HCT116 (cell line): Measurements from ENCODE around the gene UBTD2. TPM values are rescaled to one million over a fixed set of nuclear protein-coding genes. Genes with fewer than 3 reads are reported as not detected.

Source experiments
- ATAC-seq: fragments of 200-7000 bp; cut with Tn5 transposase; 2 replicates; pipeline ENCODE4 v1.9.1; 2020; ENCODE audit warnings: mild to moderate bottlenecking, moderate library complexity
- BruUV-seq: library from RNA; stranded (reverse); fragments of 400-500 nt; replicated peaks from 2 replicates; lab custom pipeline; 2021; lab: Mats Ljungman, UMichigan
- CTCF ChIA-PET: fragments of 300-600 bp; sonication (Branson Sonifier 250); formaldehyde crosslinking; loops from one replicate; lab custom pipeline; 2021; ENCODE audit warnings: antibody characterized with exemption; lab: Charles Lee
- POLR2A ChIA-PET: fragments of 300-600, 350-600 bp; sonication (Branson Sonifier 250); formaldehyde crosslinking; loops from one replicate; lab custom pipeline; 2021; ENCODE audit warnings: antibody characterized with exemption; lab: Charles Lee
- RAD21 ChIA-PET, 2 experiments: fragments of 300-600 bp; sonication (Branson Sonifier 250); formaldehyde crosslinking; loops; one replicate each; lab custom pipeline; 2023; ENCODE audit warnings: low total read pairs in 2 of 2; ENCODE audit not compliant: uncharacterized antibody in 2 of 2, unreplicated experiment in 2 of 2, low non-redundant PET in 1 of 2; lab: Charles Lee
- DNase-seq: peaks from one replicate; pipeline ENCODE4 v3.0.0-alpha.2; 2010; ENCODE audit warnings: low read depth, low spot score
- H2AFZ ChIP-seq: fragments of 200-600 bp; shearing (Covaris generic), sonication (generic); 2 replicates; pipeline ENCODE4 v1.6.1; 2017; ENCODE audit warnings: low read depth, mixed run types, mixed read lengths, antibody characterized with exemption, low read length; ENCODE audit not compliant: poor library complexity, severe bottlenecking
- H3K27ac ChIP-seq: 2 replicates; pipeline ENCODE4 v1.5.1; 2012; ENCODE audit warnings: low read depth, low read length
- H3K27me3 ChIP-seq: fragments of 200-600 bp; sonication (generic); 2 replicates; pipeline ENCODE4 v1.6.1; 2016; ENCODE audit warnings: mixed run types, low read length, mixed read lengths; ENCODE audit not compliant: insufficient read depth
- H3K36me3 ChIP-seq, 2 experiments: fragments of 200-500 bp in 1 of 2; fragments of 200-600 bp in 1 of 2; sonication (Bioruptor generic) in 1 of 2; sonication (generic) in 1 of 2; 2 replicates each; pipeline versions ENCODE4 v1.5.1 to v1.6.1; 2014 to 2016; ENCODE audit warnings: low read length in 2 of 2, inconsistent platforms in 1 of 2, mixed read lengths in 1 of 2, mixed run types in 1 of 2; ENCODE audit not compliant: insufficient read depth in 2 of 2, control insufficient read depth in 1 of 2
- H3K4me1 ChIP-seq, 2 experiments: fragments of 200-600 bp in 1 of 2; sonication (generic) in 1 of 2; 2 replicates each; pipeline versions ENCODE4 v1.5.1 to v1.6.1; 2012 to 2017; ENCODE audit warnings: low read length in 2 of 2, inconsistent platforms in 1 of 2, mild to moderate bottlenecking in 1 of 2, mixed read lengths in 1 of 2, mixed run types in 1 of 2, moderate library complexity in 1 of 2; ENCODE audit not compliant: insufficient read depth in 2 of 2, control insufficient read depth in 1 of 2
- H3K4me2 ChIP-seq: fragments of 200-600 bp; sonication (generic); 2 replicates; pipeline ENCODE4 v1.6.1; 2017; ENCODE audit warnings: mixed run types, low read length, mixed read lengths
- H3K4me3 ChIP-seq, 2 experiments: fragments of 200-600 bp in 1 of 2; sonication (generic) in 1 of 2; replicated peaks in 1 of 2; 2 replicates each; pipeline ENCODE4 v1.5.1; 2011 to 2016; ENCODE audit warnings: low read length in 2 of 2, control low read depth in 1 of 2, low read depth in 1 of 2, mild to moderate bottlenecking in 1 of 2, mixed read lengths in 1 of 2, mixed run types in 1 of 2
- H3K79me2 ChIP-seq: fragments of 200-600 bp; sonication (generic); 2 replicates; pipeline ENCODE4 v1.6.1; 2017; ENCODE audit warnings: mild to moderate bottlenecking, mixed run types, low read length, moderate library complexity, mixed read lengths; ENCODE audit not compliant: insufficient read depth
- H3K9ac ChIP-seq: fragments of 200-600 bp; sonication (generic); 2 replicates; pipeline ENCODE4 v1.6.1; 2016; ENCODE audit warnings: low read length, mixed read lengths
- H3K9me2 ChIP-seq: fragments of 200-600 bp; sonication (generic), shearing (Covaris generic); 2 replicates; pipeline ENCODE4 v1.6.1; 2017; ENCODE audit warnings: mixed run types, mild to moderate bottlenecking, moderate library complexity; ENCODE audit not compliant: insufficient read depth
- H3K9me3 ChIP-seq, 2 experiments: fragments of 200-500 bp in 1 of 2; fragments of 200-600 bp in 1 of 2; sonication (Bioruptor generic) in 1 of 2; sonication (generic) in 1 of 2; 2 replicates each; pipeline ENCODE4 v1.6.1; 2014 to 2017; ENCODE audit warnings: low read length in 2 of 2, mixed read lengths in 2 of 2, inconsistent platforms in 1 of 2, low read depth in 1 of 2, mild to moderate bottlenecking in 1 of 2, mixed run types in 1 of 2, moderate library complexity in 1 of 2; ENCODE audit not compliant: control insufficient read depth in 1 of 2, insufficient read depth in 1 of 2
- H4K20me1 ChIP-seq: fragments of 200-600 bp; sonication (generic), shearing (Covaris generic); 2 replicates; pipeline ENCODE4 v1.6.1; 2017; ENCODE audit warnings: mixed run types, mild to moderate bottlenecking, moderate library complexity; ENCODE audit not compliant: insufficient read depth
- ATF3 ChIP-seq: IDR thresholded peaks from 2 replicates; pipeline ENCODE4 v1.6.1; 2012
- CBX3 ChIP-seq: IDR thresholded peaks from 2 replicates; pipeline ENCODE4 v1.6.1; 2012; ENCODE audit warnings: low read depth
- ELF1 ChIP-seq: IDR thresholded peaks from 2 replicates; pipeline ENCODE4 v1.6.1; 2012; ENCODE audit warnings: low read depth, borderline replicate concordance
- EZH2 ChIP-seq: fragments of 200-600 bp; sonication (generic); IDR thresholded peaks from 2 replicates; pipeline ENCODE4 v1.6.1; 2017; ENCODE audit warnings: antibody characterized with exemption, mixed run types
- FOSL1 ChIP-seq: IDR thresholded peaks from 2 replicates; pipeline ENCODE4 v1.6.1; 2012; ENCODE audit warnings: low read depth
- POLR2AphosphoS5 ChIP-seq: IDR thresholded peaks from 2 replicates; pipeline ENCODE4 v1.6.1; 2011; ENCODE audit warnings: mild to moderate bottlenecking, low read depth, low read length, moderate library complexity
- RAD21 ChIP-seq: IDR thresholded peaks from 2 replicates; pipeline ENCODE4 v1.6.1; 2012; ENCODE audit warnings: low read depth, mild to moderate bottlenecking
- YY1 ChIP-seq: IDR thresholded peaks from 2 replicates; pipeline ENCODE4 v1.6.1; 2011; ENCODE audit warnings: low read length, low read depth, moderate library complexity, mild to moderate bottlenecking; ENCODE audit not compliant: insufficient replicate concordance; ENCODE audit errors: extremely low read depth
- ZFX ChIP-seq: fragments of 450-650 bp; IDR thresholded peaks from 2 replicates; pipeline ENCODE4 v1.6.1; 2017
- ZNF274 ChIP-seq: fragments of 200-500 bp; sonication (Bioruptor generic); IDR thresholded peaks from 2 replicates; pipeline ENCODE4 v1.6.1; 2014; ENCODE audit warnings: mild to moderate bottlenecking, low read depth, low read length, inconsistent platforms
- intact Hi-C: fragments of 100-400 bp; cut with micrococcal nuclease; formaldehyde crosslinking; loops from 2 replicates; pipeline ENCODE4 v1.10.0; 2022
- total RNA-seq: library from RNA; stranded (reverse); gene quantifications from one replicate; pipeline ENCODE4 v1.2.1, GENCODE V29; 2021; ENCODE audit not compliant: unreplicated experiment
- TF ChIP-seq, protein P1 (sequence below), 3 experiments: fragments of 200-600 bp in 1 of 3; sonication (generic) in 1 of 3; IDR thresholded peaks in 2 of 3; conservative IDR thresholded peaks in 1 of 3; 2 replicates each; pipeline ENCODE4 v1.5.1; 2012 to 2017; ENCODE audit warnings: low read depth in 2 of 3, low read length in 2 of 3, antibody characterized with exemption in 1 of 3, borderline replicate concordance in 1 of 3, control low read depth in 1 of 3, mild to moderate bottlenecking in 1 of 3, mixed read lengths in 1 of 3, mixed run types in 1 of 3, moderate library complexity in 1 of 3; ENCODE audit not compliant: insufficient read depth in 1 of 3

The UBTD2 gene
- total RNA-seq, 1 experiment from 2014 or later: 15.9 TPM

GRCh38 chr5:172173564-172174153, 109.9 kb downstream of the UBTD2 start:
- peaks cover 22% of the 10 kb centered on the region for H3K79me2 ChIP-seq
- ChIA-PET CTCF (no interaction called here), RAD21 (interaction anchor here in 1 of 2 experiments (0.7 kb wide), 1 partner anchor 11 kb away, joined by 3 read pairs; no protein-coding TSS in a partner anchor), POLR2A (no interaction called here)
- no peaks in the 10 kb centered on the region for H3K9me2 ChIP-seq
- no peak overlapping the region for H3K9ac ChIP-seq
- H3K4me3 ChIP-seq: peak overlapping the region in 1 of 2 experiments; percentile 50; a peak in 2 of 4 replicates
- peak overlapping the region; percentile 72 for H3K4me2 ChIP-seq
- DNase-seq: no peak
- no peak; the same call in 1 of the 2 replicates for ATAC-seq
- H3K27me3 ChIP-seq: no peaks in the 10 kb centered on the region
- TF ChIP-seq FOSL1 (no peak), YY1 (no peak)
- TF ChIP-seq, protein P1, sequence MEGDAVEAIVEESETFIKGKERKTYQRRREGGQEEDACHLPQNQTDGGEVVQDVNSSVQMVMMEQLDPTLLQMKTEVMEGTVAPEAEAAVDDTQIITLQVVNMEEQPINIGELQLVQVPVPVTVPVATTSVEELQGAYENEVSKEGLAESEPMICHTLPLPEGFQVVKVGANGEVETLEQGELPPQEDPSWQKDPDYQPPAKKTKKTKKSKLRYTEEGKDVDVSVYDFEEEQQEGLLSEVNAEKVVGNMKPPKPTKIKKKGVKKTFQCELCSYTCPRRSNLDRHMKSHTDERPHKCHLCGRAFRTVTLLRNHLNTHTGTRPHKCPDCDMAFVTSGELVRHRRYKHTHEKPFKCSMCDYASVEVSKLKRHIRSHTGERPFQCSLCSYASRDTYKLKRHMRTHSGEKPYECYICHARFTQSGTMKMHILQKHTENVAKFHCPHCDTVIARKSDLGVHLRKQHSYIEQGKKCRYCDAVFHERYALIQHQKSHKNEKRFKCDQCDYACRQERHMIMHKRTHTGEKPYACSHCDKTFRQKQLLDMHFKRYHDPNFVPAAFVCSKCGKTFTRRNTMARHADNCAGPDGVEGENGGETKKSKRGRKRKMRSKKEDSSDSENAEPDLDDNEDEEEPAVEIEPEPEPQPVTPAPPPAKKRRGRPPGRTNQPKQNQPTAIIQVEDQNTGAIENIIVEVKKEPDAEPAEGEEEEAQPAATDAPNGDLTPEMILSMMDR (IDR thresholded peaks at IDR 0.05 in 2 of 3, conservative IDR thresholded peaks at IDR 0.05 in 1 of 3; ENCODE audit: borderline replicate concordance in 1 of 3, insufficient read depth in 1 of 3, low read depth in 2 of 3, low read length in 2 of 3): no peak
- intact Hi-C loops: loop anchor here (1.0 kb wide), 1 partner anchor 14 kb away; no protein-coding TSS in a partner anchor
- no peaks in the 10 kb centered on the region for H3K36me3 ChIP-seq
- no peaks in the 10 kb centered on the region for H4K20me1 ChIP-seq
- H3K9me3 ChIP-seq: no peaks in the 10 kb centered on the region
- BruUV-seq: no TSS peak
- peaks cover 25 to 42% of the 10 kb centered on the region in 2 experiments for H3K4me1 ChIP-seq
- peak overlapping the region; percentile 13; the same call in 1 of the 2 replicates for H3K27ac ChIP-seq
- no peak overlapping the region for H2AFZ ChIP-seq

- no peaks in the 10 kb centered on the region for H3K27me3 ChIP-seq
- no peaks in the 10 kb centered on the region for H3K36me3 ChIP-seq
- no peak overlapping the region for H3K4me3 ChIP-seq
- no peak overlapping the region for H3K9ac ChIP-seq
- H3K9me2 ChIP-seq: no peaks in the 10 kb centered on the region
- H2AFZ ChIP-seq: no peak overlapping the region
- peaks cover 25 to 42% of the 10 kb centered on the region in 2 experiments for H3K4me1 ChIP-seq
- intact Hi-C loops: no loop called here
- peak overlapping the region; percentile 72 for H3K4me2 ChIP-seq
- ChIA-PET POLR2A (no interaction called here), CTCF (no interaction called here), RAD21 (interaction anchor here in 1 of 2 experiments (0.7 kb wide), 1 partner anchor 11 kb away, joined by 3 read pairs; no protein-coding TSS in a partner anchor)
- no peak overlapping the region for H3K27ac ChIP-seq
- BruUV-seq: no TSS peak
- peaks cover 22% of the 10 kb centered on the region for H3K79me2 ChIP-seq
- no peaks in the 10 kb centered on the region for H3K9me3 ChIP-seq
- no peaks in the 10 kb centered on the region for H4K20me1 ChIP-seq
- DNase-seq (no peak), ATAC-seq (no peak)
- TF ChIP-seq ELF1 (no peak), RAD21 (no peak), ZNF274 (no peak), ZFX (no peak), ATF3 (no peak), CBX3 (no peak), POLR2AphosphoS5 (no peak), EZH2 (no peak)
- TF ChIP-seq, protein P1 (IDR thresholded peaks at IDR 0.05 in 2 of 3, conservative IDR thresholded peaks at IDR 0.05 in 1 of 3; ENCODE audit: borderline replicate concordance in 1 of 3, insufficient read depth in 1 of 3, low read depth in 2 of 3, low read length in 2 of 3): no peak
Measured at GRCh38 chr5:172172912-172173563, 110.5 kb downstream of the UBTD2 start.
